Common myeloid progenitor, CD34-positive (primary cell): Measurements from ENCODE around the gene ACAA2.

Experiments used
- CTCF ChIA-PET: fragments of 350-600 bp; sonication (Branson Sonifier 250); formaldehyde crosslinking; loops from one replicate; lab custom pipeline; 2021; ENCODE audit warnings: antibody characterized with exemption; lab: Charles Lee
- POLR2A ChIA-PET: fragments of 350-600 bp; sonication (Branson Sonifier 250); formaldehyde crosslinking; loops from one replicate; lab custom pipeline; 2021; ENCODE audit warnings: antibody characterized with exemption; lab: Charles Lee
- DNase-seq, 3 donors: peaks; one replicate each; pipeline versions ENCODE4 v3.0.0 to v3.0.0-alpha.2; 2013
- H3K27ac ChIP-seq, 2 experiments: 1 replicate in 1 of 2; 2 replicates in 1 of 2; pipeline ENCODE4 v1.7.0; 2013; ENCODE audit warnings: inconsistent platforms in 2 of 2, low read length in 2 of 2, mild to moderate bottlenecking in 2 of 2, low read depth in 1 of 2, moderate library complexity in 1 of 2; ENCODE audit not compliant: severe bottlenecking in 2 of 2, insufficient read depth in 1 of 2, poor library complexity in 1 of 2
- H3K27me3 ChIP-seq, 5 experiments: replicated peaks in 2 of 5; 1 replicate in 3 of 5; 2 replicates in 2 of 5; pipeline versions ENCODE4 v1.6.1 to v1.7.0; 2013; ENCODE audit warnings: low read length in 4 of 5, mild to moderate bottlenecking in 2 of 5, moderate library complexity in 2 of 5, inconsistent platforms in 1 of 5; ENCODE audit not compliant: insufficient read depth in 5 of 5, control insufficient read depth in 4 of 5
- H3K36me3 ChIP-seq, 4 experiments: 1 replicate in 2 of 4; 2 replicates in 2 of 4; pipeline versions ENCODE4 v1.6.1 to v1.7.0; 2013; ENCODE audit warnings: low read length in 3 of 4, control low read depth in 1 of 4, mild to moderate bottlenecking in 1 of 4; ENCODE audit not compliant: control insufficient read depth in 4 of 4, insufficient read depth in 4 of 4
- H3K4me1 ChIP-seq, 4 experiments: 1 replicate in 3 of 4; 2 replicates in 1 of 4; pipeline versions ENCODE4 v1.6.1 to v1.7.1; 2013; ENCODE audit warnings: low read length in 3 of 4, mild to moderate bottlenecking in 3 of 4, control low read depth in 1 of 4, inconsistent platforms in 1 of 4, moderate library complexity in 1 of 4; ENCODE audit not compliant: control insufficient read depth in 4 of 4, insufficient read depth in 4 of 4; ENCODE audit errors: control extremely low read depth in 1 of 4
- H3K4me3 ChIP-seq, 7 experiments: 1 replicate in 4 of 7; 2 replicates in 3 of 7; pipeline versions ENCODE4 v1.5.1 to v1.7.0; 2013; ENCODE audit warnings: mild to moderate bottlenecking in 7 of 7, low read length in 6 of 7, moderate library complexity in 6 of 7, inconsistent platforms in 2 of 7, low read depth in 2 of 7, control low read depth in 1 of 7; ENCODE audit not compliant: insufficient read depth in 4 of 7, control insufficient read depth in 1 of 7; ENCODE audit errors: extremely low read depth in 1 of 7
- H3K9me3 ChIP-seq, 5 experiments: 1 replicate in 4 of 5; 2 replicates in 1 of 5; pipeline versions ENCODE4 v1.6.1 to v1.7.1; 2013; ENCODE audit warnings: low read length in 4 of 5, mild to moderate bottlenecking in 2 of 5, inconsistent platforms in 1 of 5, low read depth in 1 of 5, moderate library complexity in 1 of 5; ENCODE audit not compliant: control insufficient read depth in 4 of 5, insufficient read depth in 2 of 5; ENCODE audit errors: control extremely low read depth in 1 of 5
- WGBS: methylation state at CpG from one replicate; pipeline ENCODE4 v1.1.5; 2013; ENCODE audit not compliant: insufficient coverage; 5-methylcytosine and 5-hydroxymethylcytosine counted together

The ACAA2 gene

DNA sequence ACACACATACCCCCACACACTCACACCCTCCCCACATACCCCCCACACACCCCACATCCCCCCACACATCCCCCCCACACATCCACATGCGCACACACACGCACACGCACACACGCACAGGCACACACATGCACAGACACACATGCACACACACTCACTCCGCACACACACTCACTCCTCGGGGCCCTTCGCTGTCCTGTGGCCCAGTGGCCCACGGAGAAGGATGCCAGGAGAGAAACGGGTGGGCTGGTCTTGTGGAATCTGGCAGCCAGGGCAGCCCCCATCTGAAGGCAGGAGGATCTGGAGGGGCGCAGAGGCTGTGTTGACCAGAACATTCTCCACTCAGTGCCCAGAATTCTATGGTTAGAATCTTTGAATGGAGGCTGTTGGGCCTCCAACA lies 51.6 kb downstream of the ACAA2 start:
- CTCF ChIA-PET: no interaction called here

GRCh38 chr18:49758263-49758610 lies 55.1 kb downstream of the ACAA2 start:
- no peak for DNase-seq
- peaks cover 0 to under 1% (median 0%) of the 10 kb centered on the region in 5 experiments for H3K9me3 ChIP-seq
- no peaks in the 10 kb centered on the region for H3K4me1 ChIP-seq
- no peak overlapping the region for H3K4me3 ChIP-seq
- no peak overlapping the region for H3K27ac ChIP-seq
- H3K36me3 ChIP-seq: no peaks in the 10 kb centered on the region
- 67% methylated on average over 1 of the region's 5 CpGs for WGBS
- POLR2A ChIA-PET: no interaction called here
- CTCF ChIA-PET: no interaction called here
- no peaks in the 10 kb centered on the region for H3K27me3 ChIP-seq

More for the DNA sequence above, 51.6 kb downstream of the ACAA2 start:
- DNase-seq: no peak
- H3K27me3 ChIP-seq: peaks cover 0 to 2% (median 0%) of the 10 kb centered on the region in 5 experiments
- H3K4me1 ChIP-seq: no peaks in the 10 kb centered on the region
- H3K36me3 ChIP-seq: no peaks in the 10 kb centered on the region
- WGBS: 100% methylated on average over 1 of the region's 10 CpGs
- POLR2A ChIA-PET: no interaction called here
- H3K4me3 ChIP-seq: no peak overlapping the region
- no peak overlapping the region for H3K27ac ChIP-seq
- no peaks in the 10 kb centered on the region for H3K9me3 ChIP-seq

GRCh38 chr18:49757513-49758262 lies 55.6 kb downstream of the ACAA2 start:
- ChIA-PET POLR2A (no interaction called here), CTCF (no interaction called here)
- H3K27me3 ChIP-seq: peaks cover 0 to 5% (median under 1%) of the 10 kb centered on the region in 5 experiments
- H3K4me1 ChIP-seq: no peaks in the 10 kb centered on the region
- no peak overlapping the region for H3K4me3 ChIP-seq
- no peak overlapping the region for H3K27ac ChIP-seq
- H3K9me3 ChIP-seq: peaks cover 0 to 2% (median 0%) of the 10 kb centered on the region in 5 experiments
- WGBS: 93% methylated on average over 19 of the region's 23 CpGs
- H3K36me3 ChIP-seq: no peaks in the 10 kb centered on the region
- no peak for DNase-seq

- ChIA-PET CTCF (no interaction called here), POLR2A (no interaction called here)
- DNase-seq: no peak
- Histone ChIP-seq H3K27ac (no peak overlapping the region), H3K4me1 (no peaks in the 10 kb centered on the region), H3K9me3 (peaks cover 0 to 2% (median 0%) of the 10 kb centered on the region in 5 experiments), H3K36me3 (no peaks in the 10 kb centered on the region), H3K27me3 (peaks cover 0 to 13% (median 2%) of the 10 kb centered on the region in 5 experiments), H3K4me3 (no peak overlapping the region)
- 90% methylated on average over 7 of the region's 9 CpGs for WGBS
Observed at GRCh38 chr18:49756671-49757362, 56.5 kb downstream of the ACAA2 start.

DNA sequence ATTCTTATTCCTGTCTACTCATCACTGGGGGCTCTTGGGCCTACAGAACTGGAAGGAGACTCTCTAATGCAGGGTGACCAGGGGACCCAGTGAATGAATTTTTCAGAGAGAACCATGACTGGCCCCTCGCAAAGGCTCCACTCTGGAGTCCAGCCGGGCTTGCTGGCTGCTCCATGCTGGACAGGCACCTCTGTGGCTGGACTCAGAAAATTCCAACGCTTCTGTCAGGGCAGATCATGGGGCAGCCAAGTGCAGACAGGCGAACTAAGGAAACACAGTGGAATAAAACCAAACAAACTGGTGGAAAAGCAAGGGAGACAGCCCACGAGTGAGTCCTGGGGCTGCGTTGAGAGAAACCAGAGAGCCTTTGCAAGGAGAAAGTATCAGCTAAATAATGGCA lies 57.2 kb downstream of the ACAA2 start:
- CTCF ChIA-PET: no interaction called here
- H3K27ac ChIP-seq: no peak overlapping the region
- POLR2A ChIA-PET: no interaction called here
- no peaks in the 10 kb centered on the region for H3K36me3 ChIP-seq
- no peak for DNase-seq
- peaks cover 1 to 18% (median 4%) of the 10 kb centered on the region in 5 experiments for H3K27me3 ChIP-seq
- peaks cover 0 to 2% (median 0%) of the 10 kb centered on the region in 5 experiments for H3K9me3 ChIP-seq
- WGBS: 89% methylated on average over 6 of the region's 6 CpGs
- no peaks in the 10 kb centered on the region for H3K4me1 ChIP-seq
- no peak overlapping the region for H3K4me3 ChIP-seq

DNA sequence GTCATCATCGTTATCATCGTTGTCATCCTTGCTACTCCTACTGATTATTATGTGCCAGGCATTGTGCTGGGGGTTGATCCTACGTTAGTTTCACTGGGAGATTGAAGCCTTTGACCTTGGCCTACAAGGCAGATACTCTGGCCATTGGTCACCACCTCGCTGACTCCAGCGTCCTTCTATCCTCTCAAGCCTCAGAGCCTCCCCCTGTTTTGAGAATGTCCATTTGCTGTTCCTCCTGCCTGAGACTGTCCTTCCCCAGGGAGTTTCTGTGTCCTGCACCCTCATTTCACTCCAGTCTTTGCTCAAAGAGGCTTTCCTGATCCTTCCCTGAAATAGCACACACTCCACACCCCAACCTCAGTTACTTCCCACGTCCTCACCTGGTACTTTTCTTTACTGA lies 57.8 kb downstream of the ACAA2 start:
- POLR2A ChIA-PET: no interaction called here
- 96% methylated on average over 6 of the region's 6 CpGs for WGBS
- H3K4me1 ChIP-seq: no peaks in the 10 kb centered on the region
- peaks cover 1 to 18% (median 5%) of the 10 kb centered on the region in 5 experiments for H3K27me3 ChIP-seq
- no peak for DNase-seq
- H3K36me3 ChIP-seq: no peaks in the 10 kb centered on the region
- H3K27ac ChIP-seq: no peak overlapping the region
- peaks cover 0 to 2% (median 0%) of the 10 kb centered on the region in 5 experiments for H3K9me3 ChIP-seq
- H3K4me3 ChIP-seq: no peak overlapping the region
- CTCF ChIA-PET: no interaction called here

GRCh38 chr18:49754866-49755265 lies 58.5 kb downstream of the ACAA2 start:
- no peak overlapping the region for H3K4me3 ChIP-seq
- DNase-seq: no peak
- H3K27me3 ChIP-seq: peaks cover 1 to 18% (median 5%) of the 10 kb centered on the region in 5 experiments
- 84% methylated on average over 4 of the region's 6 CpGs for WGBS
- CTCF ChIA-PET: no interaction called here
- POLR2A ChIA-PET: no interaction called here
- H3K9me3 ChIP-seq: peaks cover 0 to 2% (median 0%) of the 10 kb centered on the region in 5 experiments
- no peaks in the 10 kb centered on the region for H3K36me3 ChIP-seq
- no peak overlapping the region for H3K27ac ChIP-seq
- no peaks in the 10 kb centered on the region for H3K4me1 ChIP-seq
